Adrenal gland (tissue), 12 donors: ENCODE results near the gene ASB6. TPM values are rescaled to one million over a fixed set of nuclear protein-coding genes. Genes with fewer than 3 reads are reported as not detected.

Experiments
- DNase-seq, 7 donors: peaks; one replicate each; pipeline ENCODE4 v3.0.0-alpha.2; 2019 to 2020
- H3K27ac ChIP-seq, 5 donors: fragments of 200-600 bp; sonication (generic) in 4 of 5; 1 replicate in 3 of 5; 2 replicates in 2 of 5; pipeline versions ENCODE4 v1.5.1 to v1.8.0; 2016 to 2020; ENCODE audit warnings: mild to moderate bottlenecking in 1 of 5
- H3K27me3 ChIP-seq: fragments of 200-600 bp; 2 replicates; pipeline ENCODE4 v1.8.0; 2021
- H3K36me3 ChIP-seq, 2 donors: fragments of 200-600 bp; replicated peaks in 1 of 2; 1 replicate in 1 of 2; 2 replicates in 1 of 2; pipeline versions ENCODE4 v1.5.1 to v1.8.0; 2018 to 2022
- H3K4me1 ChIP-seq, 2 donors: fragments of 200-600 bp; replicated peaks in 1 of 2; 1 replicate in 1 of 2; 2 replicates in 1 of 2; pipeline versions ENCODE4 v1.5.1 to v1.8.0; 2018 to 2021
- H3K4me3 ChIP-seq, 4 donors: fragments of 200-600 bp; sonication (generic) in 3 of 4; one replicate each; pipeline ENCODE4 v1.5.1; 2016 to 2018
- H3K9me3 ChIP-seq, 3 donors: fragments of 200-600 bp; sonication (generic) in 1 of 3; replicated peaks in 1 of 3; 1 replicate in 2 of 3; 2 replicates in 1 of 3; pipeline versions ENCODE4 v1.5.1 to v1.8.0; 2016 to 2021
- POLR2A ChIP-seq, 2 donors: fragments of 450-650 bp; IDR thresholded peaks; one replicate each; pipeline ENCODE4 v1.6.1; 2017; ENCODE audit warnings: antibody characterized with exemption in 2 of 2, mild to moderate bottlenecking in 2 of 2, moderate library complexity in 1 of 2
- WGBS, 4 donors: extraction: QIAGEN DNeasy Blood & Tissue Kit in 2 of 4; methylation state at CpG; one replicate each; pipeline versions ENCODE4 v1.1.5 to v1.1.7; 2013 to 2017; 5-methylcytosine and 5-hydroxymethylcytosine counted together
- intact Hi-C, 2 donors: fragments of 100-400 bp; cut with DNase I; formaldehyde crosslinking; loops; one replicate each; pipeline versions ENCODE4 v1.14.1 to v1.15.0; 2022 to 2023
- polyA plus RNA-seq, 3 donors: library from polyadenylated mRNA; stranded (reverse); fragments of 200-250 nt in 2 of 3; fragments of 350-450 nt in 1 of 3; fragmentation: Illumina TruSeq in 1 of 3; extraction: RNeasy Lipid Tissue Mini Kit (QIAGEN cat#74804) in 1 of 3; gene quantifications; one replicate each; pipeline ENCODE4 v1.2.3, GENCODE V29; 2013 to 2014
- total RNA-seq, 9 donors: library from RNA; depleted of rRNA in 4 of 9; stranded (reverse); fragments of >200 nt in 4 of 9; fragments of 120-200 nt in 1 of 9; fragmentation: NEBNext Ultra II Directional in 1 of 9; extraction: Animal tissue kit (Norgen Biotek cat#: 25700) in 1 of 9; gene quantifications; one replicate each; pipeline versions ENCODE4 v1.1.0 to v1.2.4, GENCODE V29; 2013 to 2023
- TF ChIP-seq, protein P1 (sequence below), 6 experiments: fragments of 450-650 bp in 4 of 6; fragments of 200-600 bp in 2 of 6; sonication (generic) in 1 of 6; IDR thresholded peaks; 1 replicate in 5 of 6; 2 replicates in 1 of 6; pipeline versions ENCODE4 v1.5.1 to v1.8.0; 2016 to 2021; ENCODE audit warnings: antibody characterized with exemption in 6 of 6, mild to moderate bottlenecking in 2 of 6, moderate library complexity in 1 of 6
- donor health status: healthy with polysubstance abuse.
- donor health status: Bipolar disorder and iron deficiency.
- donor health status: DM: yes; HTN: yes; CAD: no.
- donor health status: DM: no; HTN: no; CAD: no.
- donor health status: DM: no; HTN: no; CAD: no.
- donor health status: DM: yes; HTN: yes; CAD: no.

ASB6 gene
- total and polyA plus RNA-seq, 12 donors = 10.0 to 34.2 (median 26.8) TPM

- 73 to 84% (median 78%) methylated on average over 6 to 12 of the region's 12 CpGs for WGBS, 4 donors
- H3K27ac ChIP-seq = no peak overlapping the region
- H3K36me3 ChIP-seq = no peaks in the 10 kb centered on the region
- DNase-seq = no peak
- intact Hi-C loops = no loop called here
- H3K4me1 ChIP-seq = no peaks in the 10 kb centered on the region
- TF ChIP-seq POLR2A (IDR thresholded peaks at IDR 0.05) = no peak
- TF ChIP-seq, protein P1, sequence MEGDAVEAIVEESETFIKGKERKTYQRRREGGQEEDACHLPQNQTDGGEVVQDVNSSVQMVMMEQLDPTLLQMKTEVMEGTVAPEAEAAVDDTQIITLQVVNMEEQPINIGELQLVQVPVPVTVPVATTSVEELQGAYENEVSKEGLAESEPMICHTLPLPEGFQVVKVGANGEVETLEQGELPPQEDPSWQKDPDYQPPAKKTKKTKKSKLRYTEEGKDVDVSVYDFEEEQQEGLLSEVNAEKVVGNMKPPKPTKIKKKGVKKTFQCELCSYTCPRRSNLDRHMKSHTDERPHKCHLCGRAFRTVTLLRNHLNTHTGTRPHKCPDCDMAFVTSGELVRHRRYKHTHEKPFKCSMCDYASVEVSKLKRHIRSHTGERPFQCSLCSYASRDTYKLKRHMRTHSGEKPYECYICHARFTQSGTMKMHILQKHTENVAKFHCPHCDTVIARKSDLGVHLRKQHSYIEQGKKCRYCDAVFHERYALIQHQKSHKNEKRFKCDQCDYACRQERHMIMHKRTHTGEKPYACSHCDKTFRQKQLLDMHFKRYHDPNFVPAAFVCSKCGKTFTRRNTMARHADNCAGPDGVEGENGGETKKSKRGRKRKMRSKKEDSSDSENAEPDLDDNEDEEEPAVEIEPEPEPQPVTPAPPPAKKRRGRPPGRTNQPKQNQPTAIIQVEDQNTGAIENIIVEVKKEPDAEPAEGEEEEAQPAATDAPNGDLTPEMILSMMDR (IDR thresholded peaks at IDR 0.05) = no peak
- no peaks in the 10 kb centered on the region for H3K27me3 ChIP-seq
- no peak overlapping the region for H3K4me3 ChIP-seq
- no peaks in the 10 kb centered on the region for H3K9me3 ChIP-seq
Observed at GRCh38 chr9:129673602-129674001, 31.7 kb upstream of the ASB6 start.

GRCh38 chr9:129672702-129673101 is 30.8 kb upstream of the ASB6 start:
- 79 to 91% (median 86%) methylated on average over 7 to 8 of the region's 8 CpGs for WGBS, 4 donors
- DNase-seq = no peak
- Histone ChIP-seq H3K9me3 (no peaks in the 10 kb centered on the region), H3K27ac (no peak overlapping the region), H3K4me1 (no peaks in the 10 kb centered on the region), H3K36me3 (no peaks in the 10 kb centered on the region), H3K27me3 (no peaks in the 10 kb centered on the region), H3K4me3 (no peak overlapping the region)
- TF ChIP-seq, protein P1 (IDR thresholded peaks at IDR 0.05) = no peak
- TF ChIP-seq POLR2A (IDR thresholded peaks at IDR 0.05) = no peak
- intact Hi-C loops = no loop called here

GRCh38 chr9:129671519-129671918 is 29.6 kb upstream of the ASB6 start:
- no peak overlapping the region for H3K4me3 ChIP-seq
- H3K4me1 ChIP-seq = no peaks in the 10 kb centered on the region
- peaks cover 3% of the 10 kb centered on the region for H3K27me3 ChIP-seq
- H3K9me3 ChIP-seq = no peaks in the 10 kb centered on the region
- no peak for DNase-seq
- TF ChIP-seq POLR2A (IDR thresholded peaks at IDR 0.05) = no peak
- TF ChIP-seq, protein P1 (IDR thresholded peaks at IDR 0.05) = no peak
- no peaks in the 10 kb centered on the region for H3K36me3 ChIP-seq
- H3K27ac ChIP-seq = no peak overlapping the region
- WGBS, 4 donors = 82 to 100% (median 87%) methylated on average over 1 to 7 of the region's 7 CpGs; no CpG with 5 or more reads in 1 of the 4 donors
- intact Hi-C loops = no loop called here

- DNase-seq = no peak
- no peak for TF ChIP-seq POLR2A (IDR thresholded peaks at IDR 0.05)
- TF ChIP-seq, protein P1 (IDR thresholded peaks at IDR 0.05) = no peak
- H3K4me1 ChIP-seq = no peaks in the 10 kb centered on the region
- H3K9me3 ChIP-seq = no peaks in the 10 kb centered on the region
- no peak overlapping the region for H3K27ac ChIP-seq
- no peak overlapping the region for H3K4me3 ChIP-seq
- H3K27me3 ChIP-seq = peaks cover 5% of the 10 kb centered on the region
- no peaks in the 10 kb centered on the region for H3K36me3 ChIP-seq
- intact Hi-C loops = no loop called here
- WGBS, 4 donors = 81 to 90% (median 87%) methylated on average over 6 to 9 of the region's 9 CpGs
Observed at GRCh38 chr9:129671065-129671464, 29.1 kb upstream of the ASB6 start.
